T-helper 2 cell (primary cell): ENCODE results near the gene TMC8.
A peak's percentile ranks its signal among the peaks of the same experiment; 100 is the strongest.
"Not testable (repeated sequence)": the region's sequence is repeated elsewhere in the genome, so short reads cannot be mapped to it uniquely, and the experiment has no call there.

Experiments
- DNase-seq, 5 experiments: peaks; one replicate each; pipeline versions ENCODE4 v3.0.0 to v3.0.0-alpha.2; 2012 to 2022

The TMC8 gene

GRCh38 chr17:78163881-78164747 lies 33.5 kb downstream of the TMC8 start:
- DNase-seq = no peak

DNA sequence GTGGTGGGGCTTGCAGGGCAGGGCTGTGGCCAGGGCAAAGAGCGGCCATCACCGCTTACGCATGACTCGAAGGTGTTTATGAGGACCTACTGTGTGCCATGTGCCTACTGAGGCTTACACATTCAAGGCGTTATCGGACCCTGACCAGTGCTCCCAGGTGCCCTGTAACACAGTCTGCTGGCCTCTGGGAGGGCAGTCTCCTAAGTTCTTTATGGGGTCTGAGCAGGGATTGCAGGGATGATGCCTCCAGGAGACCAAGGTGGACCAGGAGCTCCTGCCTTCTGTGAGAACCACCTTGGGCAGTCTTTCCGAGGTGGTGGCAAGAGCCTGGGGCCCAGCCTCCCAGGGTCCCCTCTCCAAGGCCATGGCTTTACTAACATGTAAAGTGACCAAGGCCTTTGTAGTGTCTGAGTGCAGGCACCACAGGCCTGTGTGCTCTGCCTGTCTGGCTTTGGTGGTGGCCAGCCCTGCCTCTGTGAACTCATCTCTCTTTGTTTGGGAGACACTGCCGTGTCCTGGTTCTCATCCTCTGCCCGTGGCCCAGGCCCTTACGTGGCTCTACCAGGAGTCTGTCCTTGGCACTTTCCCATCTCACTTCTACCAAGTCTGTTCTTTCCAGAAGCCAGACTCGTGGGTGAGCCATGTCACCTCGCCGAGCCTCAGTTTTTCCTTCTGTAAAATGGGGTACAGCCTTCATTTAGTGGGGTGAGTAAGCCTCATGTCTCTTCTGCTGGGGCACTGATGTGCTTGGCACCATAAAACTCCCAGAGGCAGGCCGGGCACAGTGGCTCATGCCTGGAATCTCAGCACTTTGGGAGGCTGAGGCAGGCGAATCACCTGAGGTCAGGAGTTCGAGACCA lies 34.4 kb downstream of the TMC8 start:
- DNase-seq = no peak

- DNase-seq = no peak
Observed at GRCh38 chr17:78166416-78166815, 35.8 kb downstream of the TMC8 start.

DNA sequence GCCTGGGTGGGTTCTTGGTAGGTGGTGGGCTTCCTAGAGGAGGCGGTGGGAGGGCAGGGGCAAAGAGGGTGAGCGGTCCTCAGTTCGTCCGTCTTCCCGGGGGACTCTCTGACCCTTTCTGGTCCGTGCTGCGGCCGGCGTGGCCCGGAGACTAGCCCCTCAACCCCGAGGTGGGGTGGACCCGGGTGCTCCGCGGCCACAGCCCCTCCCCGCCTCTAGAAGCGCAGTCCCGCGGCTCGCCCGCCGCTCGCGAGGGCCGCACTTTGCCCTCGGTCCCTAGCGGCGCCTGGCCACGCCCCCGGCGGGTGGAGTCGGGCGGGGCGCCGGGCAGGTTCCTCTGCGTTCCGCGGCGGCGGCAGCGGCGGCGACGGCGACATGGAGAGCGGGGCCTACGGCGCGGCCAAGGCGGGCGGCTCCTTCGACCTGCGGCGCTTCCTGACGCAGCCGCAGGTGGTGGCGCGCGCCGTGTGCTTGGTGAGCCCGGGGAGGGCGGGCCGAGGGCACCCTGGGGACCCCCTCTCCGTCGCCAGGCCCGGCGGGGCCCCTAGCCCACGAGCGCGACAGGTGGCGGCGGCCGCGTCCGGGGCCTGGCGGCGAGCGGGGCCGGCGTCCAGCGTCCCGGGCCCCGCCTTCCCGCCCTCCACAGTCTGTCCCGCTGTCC lies 37.8 kb downstream of the TMC8 start, which contains the start of gene SYNGR2:
Gene SYNGR2, plus strand, starts transcription at position 340 of the 661 bp plus-strand sequence. Its CDS starts 36 bp downstream, at position 376.
- DNase-seq = peak; percentile 72 to 91 (median 78)

GRCh38 chr17:78168903-78169793 lies 38.6 kb downstream of the TMC8 start:
- peak; percentile 28 to 60 (median 47) for DNase-seq

GRCh38 chr17:78170692-78171590 lies 40.4 kb downstream of the TMC8 start:
- DNase-seq = no peak

GRCh38 chr17:78171591-78172248 lies 41.1 kb downstream of the TMC8 start:
- DNase-seq = not testable (repeated sequence)

DNA sequence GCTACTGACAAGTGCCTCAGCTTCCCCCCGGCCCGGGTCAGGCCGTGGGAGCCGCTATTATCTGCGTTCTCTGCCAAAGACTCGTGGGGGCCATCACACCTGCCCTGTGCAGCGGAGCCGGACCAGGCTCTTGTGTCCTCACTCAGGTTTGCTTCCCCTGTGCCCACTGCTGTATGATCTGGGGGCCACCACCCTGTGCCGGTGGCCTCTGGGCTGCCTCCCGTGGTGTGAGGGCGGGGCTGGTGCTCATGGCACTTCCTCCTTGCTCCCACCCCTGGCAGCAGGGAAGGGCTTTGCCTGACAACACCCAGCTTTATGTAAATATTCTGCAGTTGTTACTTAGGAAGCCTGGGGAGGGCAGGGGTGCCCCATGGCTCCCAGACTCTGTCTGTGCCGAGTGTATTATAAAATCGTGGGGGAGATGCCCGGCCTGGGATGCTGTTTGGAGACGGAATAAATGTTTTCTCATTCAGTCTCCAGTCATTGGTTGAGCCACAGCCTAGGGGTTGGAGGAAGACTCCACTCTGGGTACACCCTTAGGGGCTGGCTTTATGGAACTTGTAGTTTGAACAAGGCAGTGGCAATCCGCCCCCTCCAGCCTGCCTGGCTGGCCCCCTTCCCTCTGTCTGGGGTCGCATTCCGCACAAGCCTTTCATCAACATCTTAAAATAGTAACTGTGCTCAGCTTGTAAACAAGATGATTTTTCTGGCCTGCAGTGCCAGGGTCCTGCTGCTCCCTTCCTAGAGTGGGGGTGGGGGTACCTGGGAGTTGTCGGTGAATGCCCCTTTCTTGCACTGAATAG lies 41.9 kb downstream of the TMC8 start:
- no peak for DNase-seq

- peak in 2 of 5 experiments; percentile 23 to 78 for DNase-seq
Observed at GRCh38 chr17:78173097-78173715, 42.6 kb downstream of the TMC8 start.

- DNase-seq = no peak
Observed at GRCh38 chr17:78174346-78174869, 43.8 kb downstream of the TMC8 start.

DNA sequence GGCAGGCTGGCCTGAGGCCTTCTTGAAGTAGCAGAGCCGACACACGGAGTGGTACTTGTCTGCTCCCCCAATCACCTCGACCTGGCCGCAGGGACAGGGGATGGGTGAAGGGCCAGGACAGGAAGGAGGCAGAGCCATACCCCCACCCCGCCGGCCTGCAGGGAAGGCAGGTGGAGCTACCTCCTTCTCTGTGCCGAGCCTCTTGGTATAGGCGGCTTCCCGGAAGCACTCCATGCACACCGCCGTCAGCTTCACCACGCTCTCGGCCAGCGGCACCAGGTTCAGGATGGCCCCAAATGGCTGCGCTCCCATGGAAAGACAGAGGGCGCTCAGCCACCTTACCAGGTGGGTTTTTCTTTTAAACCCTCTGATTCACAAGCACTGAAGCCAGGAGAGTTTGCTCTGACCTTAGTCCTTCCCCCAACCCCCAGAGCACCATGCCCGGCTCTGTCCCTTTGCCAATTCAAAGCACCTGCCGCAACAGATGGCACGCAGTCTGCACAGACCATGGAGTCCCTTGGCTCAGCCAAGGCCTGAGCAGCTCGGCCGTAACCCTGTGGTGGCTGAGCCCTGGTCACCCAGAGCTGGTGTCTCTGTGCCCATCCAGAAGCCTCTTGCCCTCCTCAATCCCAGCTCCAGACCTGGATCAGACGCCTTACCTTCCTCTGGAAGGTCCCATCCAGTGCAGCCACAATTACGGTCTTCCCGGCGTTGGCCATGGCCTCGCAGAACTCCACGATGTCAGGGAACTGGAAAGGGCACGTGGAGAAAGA lies 44.5 kb downstream of the TMC8 start:
- no peak for DNase-seq

GRCh38 chr17:78175643-78175981 lies 45.0 kb downstream of the TMC8 start:
- DNase-seq = no peak

- peak; percentile 48 to 78 (median 65) for DNase-seq
Observed at GRCh38 chr17:78176548-78177025, 46.0 kb downstream of the TMC8 start.

- no peak for DNase-seq
Observed at GRCh38 chr17:78179372-78179771, 48.8 kb downstream of the TMC8 start.

DNA sequence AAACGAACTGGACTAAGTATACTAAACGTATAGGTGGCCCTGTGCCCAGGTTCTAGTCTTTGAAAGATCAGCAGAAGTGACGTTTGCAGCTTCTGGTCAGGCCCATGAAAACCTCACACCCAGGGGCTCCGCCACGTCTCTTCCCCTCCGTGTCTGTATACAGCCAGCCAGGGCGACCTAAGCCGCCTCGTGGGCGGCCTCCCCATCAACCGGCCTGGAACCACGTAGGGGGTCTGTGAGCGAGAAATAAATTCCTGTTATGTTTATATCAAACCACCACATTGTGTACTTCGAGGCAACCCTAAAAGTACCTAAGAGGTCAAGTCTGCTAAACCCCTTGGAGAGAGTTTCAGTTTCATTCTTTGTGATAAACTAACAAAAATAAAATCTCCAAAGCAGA lies 49.5 kb downstream of the TMC8 start:
- no peak for DNase-seq

- no peak for DNase-seq
Observed at GRCh38 chr17:78180508-78180907, 49.9 kb downstream of the TMC8 start.

DNA sequence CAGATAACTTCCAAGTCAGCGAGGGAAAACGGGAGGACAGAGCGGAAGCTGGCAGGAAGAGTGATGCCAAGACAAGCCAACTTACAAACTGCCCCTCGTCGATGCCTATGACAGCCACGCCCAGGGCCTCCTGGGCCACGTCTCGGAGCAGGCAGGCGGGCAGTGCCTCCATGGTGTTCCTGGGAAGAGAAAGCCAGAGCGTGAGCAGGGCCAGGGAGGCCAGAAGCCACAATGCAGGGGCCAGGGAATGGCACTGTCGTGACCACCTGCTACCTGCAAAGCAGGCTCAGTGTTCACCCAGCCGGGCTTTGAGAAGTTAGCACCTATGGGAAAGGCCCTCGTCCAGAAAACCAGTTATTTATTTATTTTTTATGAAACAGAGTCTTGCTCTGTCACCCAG lies 51.9 kb downstream of the TMC8 start:
- no peak for DNase-seq

GRCh38 chr17:78183916-78184315 lies 53.3 kb downstream of the TMC8 start:
- no peak for DNase-seq
